GM18507 (cell line): Measurements from ENCODE around the gene KRT76.

Experiments used
- DNase-seq: peaks from one replicate; pipeline ENCODE4 v3.0.0; 2011; ENCODE audit warnings: low read depth; ENCODE audit not compliant: insufficient read length; ENCODE audit errors: extremely low spot score
- FAIRE-seq: peaks from 2 replicates; lab custom pipeline; 2011; peaks lifted over from hg19 to GRCh38; lab: Jason Lieb, UNC

Gene KRT76

GRCh38 chr12:52813885-52814709, 37.0 kb upstream of the KRT76 start, which contains the start of gene KRT4:
KRT4 (minus strand) TSS chr12:52814116; CDS start chr12:52814058, 58 bp downstream.
- no peak for DNase-seq
- no peak for FAIRE-seq

GRCh38 chr12:52813203-52813819, 36.2 kb upstream of the KRT76 start:
- DNase-seq = no peak
- no peak for FAIRE-seq

- FAIRE-seq = no peak
- DNase-seq = no peak
These were observed 35.6 kb upstream of the KRT76 start for GRCh38 chr12:52812749-52813148.

- no peak for FAIRE-seq
These were observed 34.9 kb upstream of the KRT76 start for GRCh38 chr12:52812073-52812400.

GRCh38 chr12:52811191-52812072, 34.3 kb upstream of the KRT76 start:
- DNase-seq (no peak), FAIRE-seq (no peak)

More at GRCh38 chr12:52812073-52812400, 34.9 kb upstream of the KRT76 start:
- no peak for DNase-seq

GRCh38 chr12:52810554-52810953, 33.4 kb upstream of the KRT76 start:
- no peak for DNase-seq
- FAIRE-seq = no peak

GRCh38 chr12:52809166-52809565, 32.0 kb upstream of the KRT76 start:
- DNase-seq = no peak
- FAIRE-seq = no peak

- no peak for FAIRE-seq
- no peak for DNase-seq
These were observed 31.5 kb upstream of the KRT76 start for GRCh38 chr12:52808573-52809160.

- FAIRE-seq (no peak), DNase-seq (no peak)
These were observed 30.7 kb upstream of the KRT76 start for GRCh38 chr12:52807544-52808470.

GRCh38 chr12:52806821-52807543, 29.8 kb upstream of the KRT76 start:
- no peak for FAIRE-seq

GRCh38 chr12:52806169-52806811, 29.1 kb upstream of the KRT76 start:
- DNase-seq (no peak), FAIRE-seq (no peak)

More at GRCh38 chr12:52806821-52807543, 29.8 kb upstream of the KRT76 start:
- no peak for DNase-seq

- DNase-seq (no peak), FAIRE-seq (no peak)
These were observed 28.6 kb upstream of the KRT76 start for GRCh38 chr12:52805739-52806138.

- FAIRE-seq = no peak
- no peak for DNase-seq
These were observed 27.9 kb upstream of the KRT76 start for GRCh38 chr12:52805000-52805399.

GRCh38 chr12:52802442-52802841, 25.3 kb upstream of the KRT76 start:
- no peak for DNase-seq
- FAIRE-seq = no peak

GRCh38 chr12:52801773-52802172, 24.6 kb upstream of the KRT76 start:
- FAIRE-seq (no peak), DNase-seq (no peak)

GRCh38 chr12:52800259-52800917, 23.2 kb upstream of the KRT76 start:
- DNase-seq (no peak), FAIRE-seq (no peak)

- no peak for DNase-seq
- FAIRE-seq = no peak
These were observed 22.5 kb upstream of the KRT76 start for GRCh38 chr12:52799505-52800211.
